HepG2 (cell line): Measurements from ENCODE around the gene ARFGAP2. TPM values are rescaled to one million over a fixed set of nuclear protein-coding genes. Genes with fewer than 3 reads are reported as not detected.

Experiments used
- ATF2 ChIP-seq: sonication (generic); formaldehyde crosslinking; IDR thresholded peaks from 2 replicates; pipeline ENCODE4 v1.4.0; 2020; ENCODE audit warnings: missing genetic modification reagents
- FUBP1 ChIP-seq: sonication (generic); formaldehyde crosslinking; IDR thresholded peaks from 2 replicates; pipeline ENCODE4 v1.5.1; 2020; ENCODE audit warnings: missing genetic modification reagents, mild to moderate bottlenecking, borderline replicate concordance
- KDM4B ChIP-seq: sonication (generic); formaldehyde crosslinking; IDR thresholded peaks from 2 replicates; pipeline ENCODE4 v1.4.0; 2020; ENCODE audit warnings: missing genetic modification reagents
- TFDP2 ChIP-seq: sonication (generic); formaldehyde crosslinking; IDR thresholded peaks from 2 replicates; pipeline ENCODE4 v1.4.0; 2020; ENCODE audit warnings: missing genetic modification reagents
- ZMYM2 ChIP-seq: sonication (generic); formaldehyde crosslinking; IDR thresholded peaks from 2 replicates; pipeline ENCODE4 v1.8.0; 2022; ENCODE audit warnings: mild to moderate bottlenecking, missing genetic modification reagents
- ZNF607 ChIP-seq: sonication (generic); formaldehyde crosslinking; IDR thresholded peaks from 2 replicates; pipeline ENCODE4 v1.5.1; 2020; ENCODE audit warnings: missing genetic modification reagents, mild to moderate bottlenecking, borderline replicate concordance
- ZNF616 ChIP-seq: sonication (generic); formaldehyde crosslinking; IDR thresholded peaks from 2 replicates; pipeline ENCODE4 v1.5.0; 2020; ENCODE audit warnings: low read depth, mild to moderate bottlenecking, missing genetic modification reagents
- ZNF816 ChIP-seq: sonication (generic); formaldehyde crosslinking; IDR thresholded peaks from 2 replicates; pipeline ENCODE4 v1.8.0; 2022; ENCODE audit warnings: missing genetic modification reagents, mild to moderate bottlenecking, borderline replicate concordance
- polyA plus RNA-seq, 8 experiments: library from polyadenylated mRNA; depleted of rRNA in 3 of 8; stranded (reverse) in 7 of 8; unstranded in 1 of 8; fragments of >200 nt; fragmentation: Illumina TruSeq in 4 of 8; extraction: Trizol in 4 of 8; gene quantifications; 2 replicates each; pipeline versions ENCODE4 v1.2.1 to v1.2.3, GENCODE V29; 2011 to 2016; ENCODE audit warnings: low read depth in 4 of 8, missing spikeins in 1 of 8, mixed read lengths in 1 of 8; ENCODE audit not compliant: insufficient read depth in 1 of 8
- total RNA-seq, 5 experiments: library from RNA; depleted of rRNA; stranded (reverse); fragments of >200 nt; fragmentation: Illumina TruSeq; extraction: Trizol; gene quantifications; 2 replicates each; pipeline ENCODE4 v1.2.3, GENCODE V29; 2016; ENCODE audit warnings: low read depth in 1 of 5
- TF ChIP-seq, protein P1 (sequence below): sonication (generic); formaldehyde crosslinking; IDR thresholded peaks from 2 replicates; pipeline ENCODE4 v1.8.0; 2022; ENCODE audit warnings: missing genetic modification reagents, low read depth, mild to moderate bottlenecking, borderline replicate concordance
- TF ChIP-seq, protein P2 (sequence below): sonication (generic); formaldehyde crosslinking; conservative IDR thresholded peaks from 2 replicates; pipeline ENCODE4 v1.8.0; 2022; ENCODE audit warnings: mild to moderate bottlenecking, moderate library complexity, missing genetic modification reagents
- TF ChIP-seq, protein P3 (sequence below): sonication (generic); formaldehyde crosslinking; IDR thresholded peaks from 2 replicates; pipeline ENCODE4 v1.4.0; 2020; ENCODE audit warnings: low read depth, mild to moderate bottlenecking, missing genetic modification reagents
- TF ChIP-seq, protein P4 (sequence below): sonication (generic); formaldehyde crosslinking; IDR thresholded peaks from 2 replicates; pipeline ENCODE4 v1.4.0; 2020; ENCODE audit warnings: mild to moderate bottlenecking, missing genetic modification reagents

ARFGAP2 gene
- total and polyA plus RNA-seq, 2 of the 13 experiments (the other 11 are each of a cell fraction or from before 2014, with no cell fraction given), result 32.3 to 75.3 TPM

DNA sequence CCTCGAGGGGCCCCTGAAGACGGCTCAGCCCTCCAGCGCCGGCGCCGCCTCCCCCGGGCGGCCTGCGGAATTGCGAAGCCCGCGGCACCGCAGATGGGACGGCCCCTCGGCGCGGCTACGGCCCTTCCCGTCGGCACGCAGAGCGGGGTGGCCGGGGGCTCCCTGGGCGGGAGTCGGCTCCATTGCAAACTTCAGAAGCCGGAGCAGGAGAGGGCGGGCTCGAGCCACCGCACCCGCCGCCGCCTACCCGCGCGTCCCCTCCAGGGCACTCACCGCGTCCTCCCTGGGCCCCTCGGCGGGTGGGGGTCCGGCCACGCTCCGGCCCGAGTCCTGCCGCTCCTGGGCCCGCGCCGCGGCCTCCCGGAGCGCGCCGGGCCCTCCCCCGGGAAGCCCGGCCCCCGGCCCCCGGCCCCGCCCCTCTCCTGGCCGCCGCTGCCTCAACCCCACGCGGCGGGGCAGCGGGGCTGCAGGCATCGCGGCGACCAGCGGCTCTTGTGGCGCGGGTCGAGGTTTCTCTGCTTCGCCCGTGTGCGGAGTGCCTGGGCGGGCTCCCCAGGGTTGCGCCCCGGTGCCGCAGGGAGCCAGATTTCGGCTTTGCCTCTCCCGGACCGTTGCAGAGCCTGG, 9.5 kb upstream of the ARFGAP2 start, which contains the start of gene PACSIN3 (continued):
- TF ChIP-seq, protein P1, sequence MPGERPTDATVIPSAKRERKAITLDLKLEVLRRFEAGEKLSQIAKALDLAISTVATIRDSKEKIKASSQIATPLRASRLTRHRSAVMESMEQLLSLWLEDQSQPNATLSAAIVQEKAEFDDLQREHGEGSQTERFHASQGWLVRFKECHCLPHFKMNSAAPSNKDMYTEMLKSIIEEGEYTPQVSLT (CRISPR knock-in tag), result no peak
- TF ChIP-seq, protein P2, sequence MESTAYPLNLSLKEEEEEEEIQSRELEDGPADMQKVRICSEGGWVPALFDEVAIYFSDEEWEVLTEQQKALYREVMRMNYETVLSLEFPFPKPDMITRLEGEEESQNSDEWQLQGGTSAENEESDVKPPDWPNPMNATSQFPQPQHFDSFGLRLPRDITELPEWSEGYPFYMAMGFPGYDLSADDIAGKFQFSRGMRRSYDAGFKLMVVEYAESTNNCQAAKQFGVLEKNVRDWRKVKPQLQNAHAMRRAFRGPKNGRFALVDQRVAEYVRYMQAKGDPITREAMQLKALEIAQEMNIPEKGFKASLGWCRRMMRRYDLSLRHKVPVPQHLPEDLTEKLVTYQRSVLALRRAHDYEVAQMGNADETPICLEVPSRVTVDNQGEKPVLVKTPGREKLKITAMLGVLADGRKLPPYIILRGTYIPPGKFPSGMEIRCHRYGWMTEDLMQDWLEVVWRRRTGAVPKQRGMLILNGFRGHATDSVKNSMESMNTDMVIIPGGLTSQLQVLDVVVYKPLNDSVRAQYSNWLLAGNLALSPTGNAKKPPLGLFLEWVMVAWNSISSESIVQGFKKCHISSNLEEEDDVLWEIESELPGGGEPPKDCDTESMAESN, result 0 out of 2 replicates have a peak, but pooled peaks have one; percentile 23
- TF ChIP-seq KDM4B (CRISPR knock-in tag) (peak; percentile 33; the same call in 1 of the 2 replicates), ATF2 (CRISPR knock-in tag) (0 out of 2 replicates have a peak, but pooled peaks have one; percentile 17), FUBP1 (CRISPR knock-in tag) (no peak), ZNF616 (CRISPR knock-in tag) (peak; percentile 23; the same call in 1 of the 2 replicates), ZNF607 (CRISPR knock-in tag) (0 out of 2 replicates have a peak, but pooled peaks have one; percentile 42), TFDP2 (peak; percentile 3; the same call in 1 of the 2 replicates), ZNF816 (0 out of 2 replicates have a peak, but pooled peaks have one; percentile 2), ZMYM2 (CRISPR knock-in tag) (no peak)
- TF ChIP-seq, protein P3, sequence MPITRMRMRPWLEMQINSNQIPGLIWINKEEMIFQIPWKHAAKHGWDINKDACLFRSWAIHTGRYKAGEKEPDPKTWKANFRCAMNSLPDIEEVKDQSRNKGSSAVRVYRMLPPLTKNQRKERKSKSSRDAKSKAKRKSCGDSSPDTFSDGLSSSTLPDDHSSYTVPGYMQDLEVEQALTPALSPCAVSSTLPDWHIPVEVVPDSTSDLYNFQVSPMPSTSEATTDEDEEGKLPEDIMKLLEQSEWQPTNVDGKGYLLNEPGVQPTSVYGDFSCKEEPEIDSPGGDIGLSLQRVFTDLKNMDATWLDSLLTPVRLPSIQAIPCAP (CRISPR knock-in tag), result no peak
- TF ChIP-seq, protein P4, sequence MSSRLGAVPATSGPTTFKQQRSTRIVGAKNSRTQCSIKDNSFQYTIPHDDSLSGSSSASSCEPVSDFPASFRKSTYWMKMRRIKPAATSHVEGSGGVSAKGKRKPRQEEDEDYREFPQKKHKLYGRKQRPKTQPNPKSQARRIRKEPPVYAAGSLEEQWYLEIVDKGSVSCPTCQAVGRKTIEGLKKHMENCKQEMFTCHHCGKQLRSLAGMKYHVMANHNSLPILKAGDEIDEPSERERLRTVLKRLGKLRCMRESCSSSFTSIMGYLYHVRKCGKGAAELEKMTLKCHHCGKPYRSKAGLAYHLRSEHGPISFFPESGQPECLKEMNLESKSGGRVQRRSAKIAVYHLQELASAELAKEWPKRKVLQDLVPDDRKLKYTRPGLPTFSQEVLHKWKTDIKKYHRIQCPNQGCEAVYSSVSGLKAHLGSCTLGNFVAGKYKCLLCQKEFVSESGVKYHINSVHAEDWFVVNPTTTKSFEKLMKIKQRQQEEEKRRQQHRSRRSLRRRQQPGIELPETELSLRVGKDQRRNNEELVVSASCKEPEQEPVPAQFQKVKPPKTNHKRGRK (CRISPR knock-in tag), result no peak
